HG03066 (cell line): ENCODE data around the gene PSME3IP1.

Experiments
- ATAC-seq: cut with Tn5 transposase; IDR thresholded peaks from one replicate; pipeline ENCODE4 v1.9.1; 2021; ENCODE audit warnings: low read depth; ENCODE audit not compliant: unreplicated experiment

The PSME3IP1 gene

DNA sequence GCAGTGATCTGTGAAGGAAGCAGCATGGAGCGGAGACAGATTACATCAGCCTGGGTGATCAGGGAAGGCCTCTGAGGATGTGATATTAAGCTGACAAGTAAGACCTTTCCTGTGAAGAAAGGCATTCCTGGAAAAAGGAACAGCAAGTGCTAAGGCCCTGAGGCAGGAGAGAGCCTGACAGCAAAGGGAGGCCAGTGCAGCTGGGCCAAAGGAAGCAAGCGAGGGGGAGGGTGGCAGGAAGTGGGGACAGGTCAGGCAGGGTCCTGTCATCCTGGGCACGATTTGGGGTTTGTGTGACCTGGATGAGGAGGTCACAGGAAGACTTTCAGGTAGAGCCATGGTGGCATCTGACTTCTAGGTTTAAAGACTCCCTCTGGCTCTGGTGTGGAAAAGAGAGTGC, 81.1 kb downstream of the PSME3IP1 start:
- no peak for ATAC-seq

DNA sequence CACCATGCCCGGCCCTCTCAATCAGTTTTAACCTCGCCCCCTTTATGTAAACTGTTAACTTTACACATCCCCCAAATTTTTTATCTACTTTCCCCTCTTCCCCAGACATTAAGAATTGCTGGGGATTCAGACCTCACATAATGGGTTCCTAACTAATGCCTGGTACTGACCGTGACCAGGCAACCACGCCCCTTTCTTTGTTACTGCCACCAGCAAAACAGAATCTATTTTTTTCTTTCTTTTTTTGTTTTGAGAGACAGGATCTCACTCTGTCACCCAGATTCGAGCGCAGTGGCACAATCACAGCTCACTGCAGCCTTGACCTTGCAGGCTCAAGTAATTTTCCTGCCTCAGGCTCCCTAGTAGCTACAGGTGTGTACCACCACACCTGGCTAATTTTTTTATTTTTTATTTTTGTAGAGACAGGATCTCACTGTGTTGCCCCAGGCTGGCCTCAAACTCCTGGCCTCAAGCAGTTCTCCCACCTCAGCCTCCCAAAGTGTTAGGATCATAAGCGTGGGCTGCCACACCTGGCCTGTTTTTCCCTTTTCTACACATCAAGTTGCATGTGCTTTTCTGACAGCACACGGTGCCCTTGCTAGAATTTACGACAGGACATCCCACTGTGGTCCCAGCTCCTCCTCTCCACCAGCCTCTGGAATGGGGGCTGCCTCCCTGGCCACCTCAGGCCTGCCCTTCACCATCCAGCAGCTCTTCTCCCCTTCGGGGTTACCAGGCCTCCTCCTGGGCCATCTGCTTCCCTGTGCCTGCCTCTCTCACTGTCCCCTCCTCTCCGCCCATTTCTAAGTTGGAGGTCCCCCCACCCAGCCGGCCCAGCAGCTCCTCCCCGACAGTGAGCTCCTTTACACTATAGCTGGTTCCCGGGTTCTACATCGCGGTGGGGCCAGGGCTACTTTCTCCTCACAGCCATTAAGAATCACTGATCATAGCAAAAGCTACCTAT, 82.7 kb downstream of the PSME3IP1 start:
- ATAC-seq, result no peak
